Nephron progenitor cell (in vitro differentiated cells): ENCODE data around the gene TICAM2.

ENCODE experiments used
- DNase-seq: peaks from one replicate; pipeline ENCODE4 v3.0.0; 2021
- H3K27ac Mint-ChIP-seq: 2 replicates; pipeline ENCODE4 v1.8.0; 2021; ENCODE audit warnings: mild to moderate bottlenecking, moderate library complexity, mixed read lengths
- H3K27me3 Mint-ChIP-seq: 2 replicates; pipeline ENCODE4 v1.8.0; 2021; ENCODE audit warnings: mild to moderate bottlenecking, low read depth, mixed read lengths; ENCODE audit not compliant: poor library complexity
- H3K36me3 Mint-ChIP-seq: 2 replicates; pipeline ENCODE4 v1.8.0; 2021; ENCODE audit warnings: low read depth, mixed read lengths
- H3K4me1 Mint-ChIP-seq: 2 replicates; pipeline ENCODE4 v1.8.0; 2021; ENCODE audit warnings: mixed read lengths
- H3K4me3 Mint-ChIP-seq: 2 replicates; pipeline ENCODE4 v1.8.0; 2021; ENCODE audit warnings: mild to moderate bottlenecking, moderate library complexity, mixed read lengths
- H3K9me3 Mint-ChIP-seq: 2 replicates; pipeline ENCODE4 v1.8.0; 2021; ENCODE audit warnings: mild to moderate bottlenecking, moderate library complexity, mixed read lengths
- TF ChIP-seq, protein P1 (sequence below): fragments of 200-600 bp; sonication (generic); IDR thresholded peaks from 2 replicates; pipeline ENCODE4 v1.5.0; 2021; ENCODE audit warnings: antibody characterized with exemption

TICAM2 gene

GRCh38 chr5:115580941-115581340 is 21.3 kb downstream of the TICAM2 start:
- H3K4me3 Mint-ChIP-seq = no peak overlapping the region
- DNase-seq = no peak
- H3K4me1 Mint-ChIP-seq = no peaks in the 10 kb centered on the region
- peaks cover 5% of the 10 kb centered on the region for H3K9me3 Mint-ChIP-seq
- no peak overlapping the region for H3K27ac Mint-ChIP-seq
- H3K36me3 Mint-ChIP-seq = peaks cover 5% of the 10 kb centered on the region
- no peaks in the 10 kb centered on the region for H3K27me3 Mint-ChIP-seq
- TF ChIP-seq, protein P1, sequence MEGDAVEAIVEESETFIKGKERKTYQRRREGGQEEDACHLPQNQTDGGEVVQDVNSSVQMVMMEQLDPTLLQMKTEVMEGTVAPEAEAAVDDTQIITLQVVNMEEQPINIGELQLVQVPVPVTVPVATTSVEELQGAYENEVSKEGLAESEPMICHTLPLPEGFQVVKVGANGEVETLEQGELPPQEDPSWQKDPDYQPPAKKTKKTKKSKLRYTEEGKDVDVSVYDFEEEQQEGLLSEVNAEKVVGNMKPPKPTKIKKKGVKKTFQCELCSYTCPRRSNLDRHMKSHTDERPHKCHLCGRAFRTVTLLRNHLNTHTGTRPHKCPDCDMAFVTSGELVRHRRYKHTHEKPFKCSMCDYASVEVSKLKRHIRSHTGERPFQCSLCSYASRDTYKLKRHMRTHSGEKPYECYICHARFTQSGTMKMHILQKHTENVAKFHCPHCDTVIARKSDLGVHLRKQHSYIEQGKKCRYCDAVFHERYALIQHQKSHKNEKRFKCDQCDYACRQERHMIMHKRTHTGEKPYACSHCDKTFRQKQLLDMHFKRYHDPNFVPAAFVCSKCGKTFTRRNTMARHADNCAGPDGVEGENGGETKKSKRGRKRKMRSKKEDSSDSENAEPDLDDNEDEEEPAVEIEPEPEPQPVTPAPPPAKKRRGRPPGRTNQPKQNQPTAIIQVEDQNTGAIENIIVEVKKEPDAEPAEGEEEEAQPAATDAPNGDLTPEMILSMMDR = no peak

DNA sequence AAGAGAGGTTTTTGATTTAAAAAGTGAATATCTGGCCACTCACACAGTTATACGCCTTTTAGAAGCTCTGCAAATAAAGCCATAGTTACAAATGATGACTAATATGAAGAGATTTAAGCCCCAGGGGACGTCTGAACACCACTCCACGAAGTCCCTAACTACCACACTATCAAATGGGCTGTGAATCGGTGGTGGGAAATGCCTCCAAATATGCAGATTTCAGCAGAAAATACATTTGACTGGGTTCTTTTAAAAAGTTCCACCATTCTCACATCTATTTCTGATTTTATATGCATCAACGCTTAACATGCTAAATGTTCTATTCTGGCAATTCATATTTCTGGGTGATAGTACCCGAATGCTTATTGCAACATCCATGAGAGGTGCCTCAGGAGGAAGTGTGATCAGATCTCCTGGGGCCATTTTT is 22.5 kb downstream of the TICAM2 start:
- Mint-ChIP-seq H3K9me3 (peaks cover 5% of the 10 kb centered on the region), H3K27me3 (no peaks in the 10 kb centered on the region), H3K4me3 (no peak overlapping the region), H3K4me1 (no peaks in the 10 kb centered on the region), H3K36me3 (peaks cover 5% of the 10 kb centered on the region), H3K27ac (no peak overlapping the region)
- DNase-seq = no peak
- TF ChIP-seq, protein P1 = no peak

DNA sequence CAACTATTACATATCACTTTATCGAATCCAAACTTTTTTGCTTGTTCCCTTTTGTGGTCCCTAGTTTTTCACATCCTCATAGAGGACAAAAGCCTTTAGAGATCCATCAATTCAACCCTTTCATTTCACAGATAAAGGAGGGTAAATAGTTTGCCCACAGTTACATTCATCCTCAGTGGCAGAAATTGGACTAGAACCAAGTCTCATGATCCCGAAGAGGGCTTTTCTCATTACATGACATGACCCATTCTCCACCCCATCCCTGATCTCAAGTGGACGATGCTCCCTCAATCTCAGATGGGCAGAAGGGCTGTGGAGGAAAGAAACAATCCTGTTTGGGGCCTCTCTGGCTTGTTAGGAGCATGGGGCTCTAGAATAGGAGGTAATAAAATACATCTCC is 23.1 kb downstream of the TICAM2 start:
- peaks cover 5% of the 10 kb centered on the region for H3K9me3 Mint-ChIP-seq
- DNase-seq = no peak
- H3K4me3 Mint-ChIP-seq = no peak overlapping the region
- TF ChIP-seq, protein P1 = no peak
- H3K27me3 Mint-ChIP-seq = no peaks in the 10 kb centered on the region
- H3K36me3 Mint-ChIP-seq = peaks cover 5% of the 10 kb centered on the region
- H3K27ac Mint-ChIP-seq = no peak overlapping the region
- no peaks in the 10 kb centered on the region for H3K4me1 Mint-ChIP-seq

- no peak overlapping the region for H3K4me3 Mint-ChIP-seq
- peaks cover 5% of the 10 kb centered on the region for H3K9me3 Mint-ChIP-seq
- no peaks in the 10 kb centered on the region for H3K4me1 Mint-ChIP-seq
- H3K27me3 Mint-ChIP-seq = no peaks in the 10 kb centered on the region
- no peak overlapping the region for H3K27ac Mint-ChIP-seq
- DNase-seq = no peak
- TF ChIP-seq, protein P1 = no peak
- H3K36me3 Mint-ChIP-seq = peaks cover 5% of the 10 kb centered on the region
Measured at GRCh38 chr5:115578657-115579056, 23.6 kb downstream of the TICAM2 start.

DNA sequence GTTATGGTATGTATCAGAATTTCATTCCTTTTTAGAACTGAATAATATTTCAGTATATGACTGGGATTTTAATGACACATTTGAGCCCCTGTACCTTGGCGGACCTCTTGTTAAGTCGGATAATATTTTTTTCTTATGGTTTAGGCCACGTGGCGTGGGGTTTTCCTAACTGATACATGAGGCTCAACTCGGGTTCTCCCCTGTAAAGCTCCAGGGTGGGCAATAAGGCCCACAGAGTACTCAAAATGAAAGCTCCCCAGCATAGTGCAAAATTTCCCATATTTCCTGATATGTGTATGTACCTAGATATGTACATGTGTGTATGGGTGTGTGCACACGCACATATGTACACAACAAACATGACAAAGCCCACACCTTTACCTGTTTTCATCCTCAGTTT is 24.5 kb downstream of the TICAM2 start:
- TF ChIP-seq, protein P1 = no peak
- H3K4me3 Mint-ChIP-seq = no peak overlapping the region
- DNase-seq = no peak
- H3K4me1 Mint-ChIP-seq = no peaks in the 10 kb centered on the region
- H3K27ac Mint-ChIP-seq = no peak overlapping the region
- no peaks in the 10 kb centered on the region for H3K27me3 Mint-ChIP-seq
- H3K36me3 Mint-ChIP-seq = peaks cover 5% of the 10 kb centered on the region
- peaks cover 5% of the 10 kb centered on the region for H3K9me3 Mint-ChIP-seq

- Mint-ChIP-seq H3K36me3 (peaks cover 5% of the 10 kb centered on the region), H3K9me3 (peaks cover 5% of the 10 kb centered on the region), H3K27ac (no peak overlapping the region), H3K27me3 (no peaks in the 10 kb centered on the region), H3K4me3 (no peak overlapping the region), H3K4me1 (no peaks in the 10 kb centered on the region)
- no peak for DNase-seq
- TF ChIP-seq, protein P1 = no peak
Measured at GRCh38 chr5:115577329-115577728, 24.9 kb downstream of the TICAM2 start.
